NCI-H510A (cell line): Measurements from ENCODE around the gene HMG20A.

Source experiments
- DNase-seq: peaks from one replicate; lab custom pipeline; 2025; lab: John Stamatoyannopoulos, UW

The HMG20A gene

DNA sequence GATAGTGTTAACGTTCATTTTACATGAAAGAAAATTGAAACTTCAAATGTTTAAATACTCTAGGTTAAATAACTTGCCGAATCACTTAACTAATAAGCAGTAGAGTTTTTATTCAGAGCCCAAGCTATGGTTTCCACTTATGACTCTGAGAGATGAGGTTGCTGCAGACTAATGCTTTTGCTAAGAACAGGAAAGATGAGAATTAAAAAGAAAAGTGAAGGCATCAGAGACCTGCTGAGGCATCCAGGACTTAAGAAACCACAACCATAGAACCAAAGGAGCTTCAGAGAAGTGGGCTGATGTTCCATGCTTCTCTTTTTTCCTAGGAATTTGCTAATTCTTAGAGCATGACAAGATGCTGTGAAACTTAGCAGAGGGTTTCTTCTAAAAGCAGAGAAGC, 9.5 kb downstream of the HMG20A start:
- DNase-seq: no peak

DNA sequence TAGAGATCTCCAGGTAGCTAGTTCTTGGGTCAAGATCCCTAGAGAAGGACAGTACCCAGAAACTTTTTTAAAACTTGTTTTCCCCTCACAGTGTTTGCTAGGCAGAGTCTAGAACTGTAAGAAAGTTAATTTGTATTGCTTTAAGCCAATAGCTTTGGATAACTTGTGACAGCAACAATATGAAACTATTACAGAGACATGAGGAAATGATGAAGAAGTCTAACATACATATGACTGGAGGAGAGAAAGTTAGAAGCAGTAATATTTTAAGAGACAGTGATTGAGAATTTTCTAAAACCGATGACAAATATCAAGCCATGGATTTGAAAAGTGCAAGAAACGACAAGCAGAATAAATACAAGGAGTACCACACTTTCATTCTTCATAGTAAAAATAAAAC, 10.0 kb downstream of the HMG20A start:
- no peak for DNase-seq

DNA sequence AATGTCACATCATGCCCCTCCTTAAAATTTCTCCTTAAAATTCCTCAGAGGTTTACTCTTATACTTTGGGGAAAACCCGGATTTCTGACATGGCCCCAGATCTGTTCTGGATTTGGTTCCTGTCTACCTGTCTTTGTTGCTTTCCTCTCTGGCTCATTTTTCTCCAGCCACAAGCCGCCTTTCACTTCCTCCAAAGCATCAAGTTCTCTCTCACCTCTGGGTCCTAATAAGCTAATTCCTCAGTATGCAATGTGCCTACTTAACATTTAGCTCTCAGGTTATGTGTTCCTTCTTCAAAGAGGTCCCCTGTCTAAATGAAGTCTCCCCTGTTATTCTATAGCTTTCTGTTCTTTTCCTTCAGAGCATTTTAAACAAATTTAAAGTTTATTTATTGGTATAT, 16.1 kb downstream of the HMG20A start:
- no peak for DNase-seq

- no peak for DNase-seq
These were observed 16.6 kb downstream of the HMG20A start for GRCh38 chr15:77437264-77437663.

GRCh38 chr15:77440378-77440999, 19.8 kb downstream of the HMG20A start:
- DNase-seq: no peak

DNA sequence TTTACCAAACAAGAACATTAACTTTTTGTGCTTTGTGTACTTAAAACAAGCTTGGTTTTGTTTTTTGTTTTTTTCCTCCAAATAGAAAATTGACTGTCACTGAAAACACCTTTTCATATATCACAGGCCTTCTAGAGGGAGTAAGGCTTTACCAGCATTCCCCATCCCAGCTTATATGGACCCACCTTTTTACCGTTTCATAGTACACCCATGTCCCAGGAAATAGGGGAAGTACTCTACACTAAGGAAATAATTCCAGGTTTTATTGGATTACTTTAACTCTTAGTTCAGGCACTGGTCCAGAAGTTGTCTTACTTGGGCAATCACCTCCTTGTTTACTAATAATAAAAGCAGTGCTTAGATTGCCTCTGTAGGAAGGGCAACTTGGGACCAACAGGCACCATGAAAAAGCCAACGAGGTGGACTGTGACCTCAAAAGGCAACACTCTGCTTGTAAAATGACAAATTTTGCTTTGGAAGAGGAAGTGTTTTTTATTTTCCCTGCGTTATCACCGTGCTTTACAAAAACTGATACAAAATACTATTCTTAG, 26.2 kb downstream of the HMG20A start:
- DNase-seq: no peak

DNA sequence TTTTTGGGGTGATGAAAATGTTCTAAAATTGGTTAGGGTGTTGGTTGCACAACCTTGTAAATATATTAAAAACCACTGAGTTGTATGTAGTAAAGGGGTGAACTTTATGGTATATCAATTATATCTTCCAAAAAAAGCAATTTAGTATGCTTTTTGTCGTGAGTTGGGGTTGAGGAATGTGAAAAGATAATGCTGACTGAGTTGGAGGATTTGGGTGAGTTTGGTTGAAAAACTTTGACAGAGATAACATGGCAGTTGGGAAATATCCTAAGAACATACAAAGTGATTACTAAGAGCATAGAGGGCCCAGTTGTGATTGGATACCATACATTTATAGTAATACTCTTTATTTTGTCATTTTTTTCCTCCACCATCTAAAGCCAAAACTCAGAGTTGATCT, 33.6 kb downstream of the HMG20A start:
- no peak for DNase-seq

DNA sequence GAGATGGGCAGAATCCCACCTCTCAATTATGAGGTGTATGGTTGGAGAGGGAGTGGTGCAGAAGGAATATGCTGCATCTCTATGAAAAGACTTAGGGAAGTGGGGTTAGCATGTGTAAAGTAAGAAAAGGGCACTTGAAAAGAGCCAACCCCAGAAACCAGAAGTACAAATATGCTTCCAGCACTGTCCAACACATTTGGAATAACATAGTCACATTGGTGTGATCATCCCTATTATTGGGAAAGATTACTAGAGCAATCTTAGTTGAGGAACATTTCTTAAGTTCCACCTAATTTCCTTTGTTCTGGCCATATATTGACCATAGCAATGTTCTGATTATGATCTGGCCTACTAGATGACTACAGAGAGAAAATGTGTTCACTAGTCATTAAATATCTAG, 34.3 kb downstream of the HMG20A start:
- no peak for DNase-seq

DNA sequence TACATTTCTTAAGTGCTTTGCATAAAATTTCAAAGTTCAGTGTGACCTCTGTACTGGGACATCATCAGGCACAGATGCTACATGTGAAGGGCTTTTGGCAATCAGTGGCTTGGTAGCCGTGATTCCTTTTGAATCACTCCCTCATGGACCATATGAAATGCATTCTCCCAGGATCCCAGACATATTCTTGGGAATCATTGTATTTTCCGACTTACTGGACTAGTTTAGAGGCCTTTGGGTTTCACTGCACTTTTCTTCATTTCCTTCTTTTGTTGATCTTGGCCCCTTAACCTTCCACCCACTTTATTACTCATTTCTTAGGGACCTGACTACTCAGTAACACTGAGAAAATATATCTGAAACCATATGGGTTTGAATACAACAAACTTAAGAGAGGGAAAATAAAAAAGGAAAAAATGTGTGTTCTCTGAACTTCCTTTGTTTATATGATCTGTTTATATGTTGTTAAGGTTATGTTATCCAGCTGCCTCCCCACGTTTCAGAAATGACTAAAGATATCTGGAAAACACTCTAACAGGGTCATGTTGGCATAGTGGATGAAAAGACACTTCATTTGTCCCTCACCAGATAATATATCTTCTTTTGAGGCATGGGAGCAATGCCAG, 35.1 kb downstream of the HMG20A start:
- DNase-seq: no peak

DNA sequence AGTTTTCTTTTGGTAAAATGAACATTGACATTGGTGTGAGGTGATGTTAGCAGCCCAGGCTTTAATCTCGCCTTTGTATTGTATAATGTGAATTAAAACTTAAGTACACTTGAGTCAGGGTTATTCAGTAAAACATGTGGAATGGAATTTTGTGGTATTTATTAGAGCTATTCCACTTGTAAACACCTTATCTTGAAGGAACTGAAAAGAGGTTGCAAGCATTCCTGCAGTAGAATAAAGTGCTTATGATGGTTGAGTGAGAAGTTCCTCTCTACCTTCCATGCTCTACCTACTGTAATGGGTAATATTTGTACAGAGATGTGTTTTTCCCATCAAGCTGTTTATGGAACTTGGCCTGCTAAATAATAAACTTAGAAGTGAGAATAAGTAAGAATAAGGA, 36.1 kb downstream of the HMG20A start:
- DNase-seq: no peak

- DNase-seq: no peak
These were observed 36.7 kb downstream of the HMG20A start for GRCh38 chr15:77457191-77457904.

GRCh38 chr15:77457905-77458265, 37.2 kb downstream of the HMG20A start:
- no peak for DNase-seq

- no peak for DNase-seq
These were observed 38.3 kb downstream of the HMG20A start for GRCh38 chr15:77459031-77459430.

GRCh38 chr15:77461486-77461885, 40.8 kb downstream of the HMG20A start:
- DNase-seq: no peak

GRCh38 chr15:77464129-77464865, 43.6 kb downstream of the HMG20A start:
- no peak for DNase-seq

DNA sequence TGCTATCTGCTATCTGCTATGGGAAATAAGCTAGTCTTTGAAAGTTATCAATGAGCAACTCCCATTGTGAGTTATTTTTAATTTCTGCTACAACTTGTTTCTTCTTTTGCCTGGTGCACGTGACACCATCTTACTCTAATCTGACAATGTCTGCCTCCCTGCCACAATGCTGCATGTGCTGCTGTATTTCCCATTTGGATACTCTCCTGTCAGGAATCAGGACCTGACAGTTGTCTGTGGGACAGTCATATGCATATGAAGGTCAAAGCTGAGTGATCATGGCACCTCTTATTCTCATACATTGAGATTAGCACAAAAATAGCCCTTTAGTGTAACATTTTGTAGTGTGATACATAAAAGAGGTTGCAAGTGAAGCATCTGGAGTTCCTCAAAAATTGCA, 45.8 kb downstream of the HMG20A start:
- no peak for DNase-seq

DNA sequence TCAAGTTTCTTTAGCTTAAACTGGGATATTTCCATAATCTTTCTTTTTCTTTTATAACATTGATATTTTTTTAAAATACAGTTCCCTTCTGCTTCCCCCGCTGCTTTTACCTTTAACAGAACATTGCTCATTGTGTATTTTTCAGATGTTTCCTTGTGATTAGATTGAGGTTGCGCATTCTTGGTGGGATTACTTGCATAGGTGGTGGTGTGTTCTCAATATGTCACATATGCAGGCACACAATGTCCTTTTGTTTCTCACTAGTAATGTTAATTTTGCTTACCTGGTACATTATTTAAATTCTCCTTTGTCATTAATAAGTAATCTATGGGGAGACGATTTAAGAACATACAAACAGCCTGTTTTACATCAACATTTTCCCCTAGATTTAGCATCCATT, 48.2 kb downstream of the HMG20A start:
- DNase-seq: no peak

GRCh38 chr15:77470235-77470634, 49.5 kb downstream of the HMG20A start:
- no peak for DNase-seq

DNA sequence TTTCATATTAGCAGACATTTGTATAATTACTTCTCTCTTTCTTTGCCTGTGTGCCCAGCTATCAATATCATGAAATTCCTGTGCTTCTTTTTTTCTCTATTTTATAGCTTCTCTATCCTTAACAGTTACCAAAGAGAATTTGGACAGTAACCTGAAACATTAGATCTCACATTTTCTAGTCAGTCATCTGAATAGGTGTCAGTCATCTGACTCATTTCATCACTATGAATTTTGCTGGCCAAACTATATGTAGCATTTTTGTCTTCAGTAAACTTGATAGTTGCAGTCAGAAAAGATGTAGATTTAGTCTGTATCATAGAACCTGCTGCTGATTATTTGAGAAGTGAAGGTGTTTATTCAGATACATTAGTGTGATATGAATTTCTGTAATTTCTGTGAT, 52.6 kb downstream of the HMG20A start:
- DNase-seq: no peak

DNA sequence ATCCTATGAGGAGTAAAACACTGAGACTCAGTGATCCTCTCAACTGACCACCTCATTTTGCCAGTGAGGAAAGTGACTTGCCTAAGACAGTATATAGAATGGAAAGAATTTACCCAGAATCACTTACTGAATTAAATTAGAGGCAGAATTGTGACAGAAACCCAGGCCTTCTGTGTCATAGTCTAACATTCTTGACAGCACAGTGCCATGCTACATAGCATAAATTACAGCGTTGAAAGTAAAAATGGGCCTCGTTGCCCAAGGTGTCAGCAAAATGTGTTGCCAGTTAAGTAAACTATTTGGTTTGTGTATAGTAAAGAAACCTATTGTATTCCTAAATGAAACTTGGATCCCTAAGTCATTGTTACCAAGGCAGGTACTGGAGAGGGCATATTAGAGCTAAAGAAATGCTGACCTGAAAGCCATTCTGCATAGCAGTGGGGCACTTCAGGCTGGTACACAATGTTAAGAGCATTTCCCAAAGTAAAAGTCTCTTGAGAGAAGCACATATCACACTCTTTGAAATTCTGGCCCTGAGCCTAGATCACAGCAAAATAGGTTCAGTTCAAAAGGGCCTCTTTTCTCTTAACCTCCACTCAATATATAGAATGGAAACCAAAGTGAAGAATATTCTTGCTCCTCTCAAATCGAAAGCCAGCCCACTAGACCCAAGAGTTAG, 53.8 kb downstream of the HMG20A start:
- DNase-seq: no peak

GRCh38 chr15:77475001-77475400, 54.3 kb downstream of the HMG20A start:
- DNase-seq: no peak

DNA sequence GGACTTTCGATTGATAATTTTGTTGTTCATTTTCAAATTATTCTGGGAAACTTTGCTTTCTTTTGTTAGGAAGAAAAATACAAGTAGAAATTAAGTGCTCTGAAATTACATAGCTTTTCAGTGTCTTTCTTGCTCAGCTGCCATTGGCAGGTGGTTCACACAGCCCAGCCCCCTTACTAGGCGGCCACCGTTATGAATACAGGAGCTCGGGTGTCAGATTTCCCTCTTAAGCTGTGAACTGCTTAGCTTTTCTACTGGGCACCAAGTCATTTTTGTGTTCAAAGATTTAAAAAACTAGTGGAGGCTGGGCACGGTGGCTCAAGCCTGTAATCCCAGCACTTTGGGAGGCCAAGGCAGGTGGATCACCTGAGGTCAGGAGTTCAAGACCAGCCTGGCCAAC, 55.2 kb downstream of the HMG20A start:
- DNase-seq: peak; percentile 20
